Keratinocyte (primary cell): Measurements from ENCODE around the gene ZNF862. TPM values are rescaled to one million over a fixed set of nuclear protein-coding genes. Genes with fewer than 3 reads are reported as not detected.

Source experiments
- DNase-seq: peaks from one replicate; pipeline ENCODE4 v3.0.0-alpha.2; 2011; ENCODE audit warnings: low read depth, missing footprints, low spot score
- FAIRE-seq: peaks from 2 replicates; lab custom pipeline; 2011; peaks lifted over from hg19 to GRCh38; lab: Jason Lieb, UNC
- H2AFZ ChIP-seq: 2 replicates; pipeline ENCODE4 v1.6.0; 2012; ENCODE audit warnings: low read length, control low read depth, inconsistent platforms; ENCODE audit not compliant: control insufficient read depth
- H3K27ac ChIP-seq: 2 replicates; pipeline ENCODE4 v1.5.1; 2011; ENCODE audit warnings: low read length; ENCODE audit not compliant: control insufficient read depth, insufficient read depth
- H3K27me3 ChIP-seq: 3 replicates; pipeline ENCODE4 v1.6.0; 2011; ENCODE audit warnings: low read length; ENCODE audit not compliant: control insufficient read depth, insufficient read depth; ENCODE audit errors: extremely low read depth
- H3K36me3 ChIP-seq, 2 experiments: 2 replicates in 1 of 2; 3 replicates in 1 of 2; pipeline ENCODE4 v1.5.1; 2011; ENCODE audit warnings: low read length in 2 of 2, mild to moderate bottlenecking in 1 of 2; ENCODE audit not compliant: control insufficient read depth in 2 of 2, insufficient read depth in 2 of 2; ENCODE audit errors: extremely low read depth in 1 of 2
- H3K4me1 ChIP-seq: 3 replicates; pipeline ENCODE4 v1.5.1; 2011; ENCODE audit warnings: low read length; ENCODE audit not compliant: control insufficient read depth, insufficient read depth; ENCODE audit errors: extremely low read depth
- H3K4me2 ChIP-seq: 3 replicates; pipeline ENCODE4 v1.6.0; 2011; ENCODE audit warnings: low read depth, low read length; ENCODE audit not compliant: control insufficient read depth, insufficient read depth; ENCODE audit errors: extremely low read depth
- H3K4me3 ChIP-seq, 3 experiments: fragments of 200-600 bp in 1 of 3; sonication (generic) in 1 of 3; 2 replicates in 2 of 3; 3 replicates in 1 of 3; pipeline ENCODE4 v1.5.1; 2011 to 2016; ENCODE audit warnings: low read length in 3 of 3, mild to moderate bottlenecking in 3 of 3, control low read depth in 2 of 3, inconsistent platforms in 1 of 3, low read depth in 1 of 3, mixed read lengths in 1 of 3, mixed run types in 1 of 3, moderate library complexity in 1 of 3; ENCODE audit not compliant: control insufficient read depth in 2 of 3, insufficient read depth in 2 of 3; ENCODE audit errors: extremely low read depth in 1 of 3
- H3K79me2 ChIP-seq: 2 replicates; pipeline ENCODE4 v1.6.0; 2012; ENCODE audit warnings: low read length; ENCODE audit not compliant: control insufficient read depth, insufficient read depth
- H3K9ac ChIP-seq: 3 replicates; pipeline ENCODE4 v1.6.0; 2011; ENCODE audit warnings: low read length; ENCODE audit not compliant: control insufficient read depth, insufficient read depth; ENCODE audit errors: extremely low read depth
- H3K9me1 ChIP-seq: 3 replicates; pipeline ENCODE4 v1.6.0; 2011; ENCODE audit warnings: low read length; ENCODE audit not compliant: control insufficient read depth, insufficient read depth; ENCODE audit errors: extremely low read depth
- H3K9me3 ChIP-seq: 2 replicates; pipeline ENCODE4 v1.5.1; 2012; ENCODE audit warnings: low read depth, low read length; ENCODE audit not compliant: control insufficient read depth
- H4K20me1 ChIP-seq: 3 replicates; pipeline ENCODE4 v1.6.0; 2011; ENCODE audit warnings: low read length; ENCODE audit not compliant: control insufficient read depth, insufficient read depth; ENCODE audit errors: extremely low read depth
- CTCF ChIP-seq, 3 experiments: IDR thresholded peaks in 1 of 3; conservative IDR thresholded peaks in 1 of 3; optimal IDR thresholded peaks in 1 of 3; 2 replicates in 2 of 3; 3 replicates in 1 of 3; pipeline versions ENCODE3 to v1.5.1; 2011; ENCODE audit warnings: low read length in 3 of 3, mild to moderate bottlenecking in 3 of 3, moderate library complexity in 2 of 3, control low read depth in 1 of 3, inconsistent platforms in 1 of 3; ENCODE audit not compliant: insufficient read depth in 2 of 3; ENCODE audit errors: extremely low read depth in 1 of 3
- EZH2 ChIP-seq: IDR thresholded peaks from one replicate; pipeline ENCODE4 v1.6.1; 2012; ENCODE audit warnings: inconsistent platforms, mild to moderate bottlenecking, low read length, moderate library complexity
- dilution Hi-C: fragments of 300-500 bp; cut with MboI; formaldehyde crosslinking; loops from one replicate; pipeline ENCODE4 v1.7.0; 2020; ENCODE audit warnings: low sequenced_read_pairs; ENCODE audit not compliant: extremely low pct_ligation_motif_present
- polyA plus RNA-seq, 5 experiments: library from polyadenylated mRNA; depleted of rRNA in 3 of 5; stranded (reverse) in 3 of 5; stranded (forward) in 1 of 5; unstranded in 1 of 5; fragments of >200 nt; gene quantifications; 1 replicate in 1 of 5; 2 replicates in 3 of 5; 3 replicates in 1 of 5; pipeline versions ENCODE4 v1.2.1 to v1.2.3, GENCODE V29; 2011 to 2012; ENCODE audit warnings: missing spikeins in 2 of 5, low read depth in 1 of 5, low replicate concordance in 1 of 5

ZNF862 gene
- polyA plus RNA-seq, 1 donor (not counting 4 experiments of a cell fraction or from before 2014, with no cell fraction given), result 10.1 TPM

GRCh38 chr7:149800169-149800555 is 38.0 kb upstream of the ZNF862 start:
- no peak for DNase-seq
- Histone ChIP-seq H3K79me2 (no peaks in the 10 kb centered on the region), H3K4me3 (no peak overlapping the region), H3K9me1 (no peaks in the 10 kb centered on the region), H4K20me1 (no peaks in the 10 kb centered on the region), H3K36me3 (no peaks in the 10 kb centered on the region), H3K4me1 (no peaks in the 10 kb centered on the region), H3K4me2 (no peak overlapping the region), H2AFZ (no peak overlapping the region), H3K9ac (no peak overlapping the region), H3K27ac (no peak overlapping the region), H3K27me3 (peaks cover 1% of the 10 kb centered on the region), H3K9me3 (no peaks in the 10 kb centered on the region)
- dilution Hi-C loops, result no loop called here
- no peak for FAIRE-seq
- TF ChIP-seq EZH2, result no peak

- H3K36me3 ChIP-seq, result no peaks in the 10 kb centered on the region
- H3K4me1 ChIP-seq, result no peaks in the 10 kb centered on the region
- no peak for DNase-seq
- no peak overlapping the region for H3K4me3 ChIP-seq
- H3K4me2 ChIP-seq, result no peak overlapping the region
- H3K9me1 ChIP-seq, result no peaks in the 10 kb centered on the region
- dilution Hi-C loops, result no loop called here
- H3K9ac ChIP-seq, result no peak overlapping the region
- no peaks in the 10 kb centered on the region for H3K79me2 ChIP-seq
- no peak for FAIRE-seq
- H2AFZ ChIP-seq, result no peak overlapping the region
- no peaks in the 10 kb centered on the region for H3K27me3 ChIP-seq
- H3K9me3 ChIP-seq, result no peaks in the 10 kb centered on the region
- TF ChIP-seq EZH2 (no peak), CTCF (optimal IDR thresholded peaks at IDR 0.05 in 1 of 3, IDR thresholded peaks at IDR 0.05 in 1 of 3, conservative IDR thresholded peaks at IDR 0.05 in 1 of 3; ENCODE audit: extremely low read depth in 1 of 3, insufficient read depth in 2 of 3, low read length in 3 of 3) (no peak)
- no peaks in the 10 kb centered on the region for H4K20me1 ChIP-seq
- H3K27ac ChIP-seq, result no peak overlapping the region
Observed at GRCh38 chr7:149801002-149801566, 37.1 kb upstream of the ZNF862 start.

GRCh38 chr7:149801816-149802215 is 36.4 kb upstream of the ZNF862 start:
- Histone ChIP-seq H3K4me3 (no peak overlapping the region), H3K4me1 (no peaks in the 10 kb centered on the region), H3K79me2 (no peaks in the 10 kb centered on the region), H3K36me3 (no peaks in the 10 kb centered on the region), H3K9me1 (no peaks in the 10 kb centered on the region), H2AFZ (no peak overlapping the region), H3K27ac (no peak overlapping the region), H3K9me3 (no peaks in the 10 kb centered on the region), H3K4me2 (no peak overlapping the region), H4K20me1 (no peaks in the 10 kb centered on the region), H3K27me3 (no peaks in the 10 kb centered on the region), H3K9ac (no peak overlapping the region)
- DNase-seq (no peak), FAIRE-seq (no peak)
- dilution Hi-C loops, result no loop called here
- no peak for TF ChIP-seq CTCF (optimal IDR thresholded peaks at IDR 0.05 in 1 of 3, IDR thresholded peaks at IDR 0.05 in 1 of 3, conservative IDR thresholded peaks at IDR 0.05 in 1 of 3; ENCODE audit: extremely low read depth in 1 of 3, insufficient read depth in 2 of 3, low read length in 3 of 3)
- TF ChIP-seq EZH2, result no peak
